Activated CD8-positive, alpha-beta memory T cell treated with anti-CD3 and anti-CD28 coated beads for 4 hours (primary cell): ENCODE measurements around the gene DBN1.
"Not testable (repeated sequence)": the region's sequence is repeated elsewhere in the genome, so short reads cannot be mapped to it uniquely, and the experiment has no call there.

ENCODE experiments used
- DNase-seq, 2 donors: peaks; one replicate each; pipeline ENCODE4 v3.0.0-alpha.2; 2020; ENCODE audit warnings: low read depth in 2 of 2

The DBN1 gene

DNA sequence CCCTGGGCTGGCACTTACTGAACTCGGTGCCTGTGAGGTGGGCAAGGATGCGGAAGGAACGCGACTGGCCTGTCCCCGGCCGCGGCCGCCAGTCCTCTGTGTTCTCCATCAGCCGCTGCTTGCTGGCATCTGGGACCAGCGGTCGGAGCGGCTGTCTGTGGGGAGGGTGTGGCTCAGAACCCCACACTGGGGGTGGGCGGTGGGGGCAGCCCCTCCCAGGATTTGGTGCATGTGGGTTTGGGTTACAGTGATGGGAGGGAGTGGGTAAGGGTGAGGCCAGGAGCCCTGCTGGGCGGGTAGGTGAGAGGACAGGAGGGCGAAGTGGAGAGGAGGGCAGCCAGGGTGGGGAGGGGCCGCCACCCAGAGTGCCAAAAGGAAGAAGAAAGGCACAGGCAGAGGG is 17.6 kb upstream of the DBN1 start:
- DNase-seq = no peak

DNA sequence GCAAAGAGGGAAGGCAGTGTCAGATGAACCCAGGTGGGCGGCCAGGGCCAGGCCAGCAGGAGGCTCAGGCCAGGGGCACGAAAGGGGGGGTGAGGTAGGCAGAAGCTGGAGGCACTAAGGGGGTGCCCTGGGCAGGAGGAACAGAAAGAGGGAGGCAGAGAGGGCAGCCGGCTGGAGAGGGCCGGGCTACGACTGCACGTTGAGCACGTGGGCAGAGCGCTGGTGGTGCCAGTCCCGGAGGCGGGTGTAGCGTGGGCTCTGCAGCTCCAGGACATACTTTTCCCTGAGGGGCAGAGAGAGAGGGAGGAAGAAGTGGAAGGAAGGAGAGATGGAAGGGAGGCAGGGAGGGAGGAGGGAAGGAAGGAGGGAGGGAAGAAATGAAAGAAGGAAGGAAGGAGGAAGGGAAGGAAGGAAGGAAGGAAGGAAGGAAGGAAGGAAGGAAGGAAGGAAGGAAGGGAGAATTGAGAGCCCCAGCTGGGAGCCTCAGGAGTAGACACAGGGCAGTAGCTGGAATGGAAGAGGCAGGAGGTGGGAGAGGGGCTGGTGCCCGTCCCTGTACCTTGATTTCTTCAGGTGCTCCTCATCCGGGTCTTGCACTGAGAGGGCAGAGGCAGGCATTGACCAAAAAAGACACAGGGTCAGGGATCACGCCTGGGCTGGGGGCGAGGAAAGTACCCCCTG is 17.0 kb upstream of the DBN1 start:
- no peak for DNase-seq

DNA sequence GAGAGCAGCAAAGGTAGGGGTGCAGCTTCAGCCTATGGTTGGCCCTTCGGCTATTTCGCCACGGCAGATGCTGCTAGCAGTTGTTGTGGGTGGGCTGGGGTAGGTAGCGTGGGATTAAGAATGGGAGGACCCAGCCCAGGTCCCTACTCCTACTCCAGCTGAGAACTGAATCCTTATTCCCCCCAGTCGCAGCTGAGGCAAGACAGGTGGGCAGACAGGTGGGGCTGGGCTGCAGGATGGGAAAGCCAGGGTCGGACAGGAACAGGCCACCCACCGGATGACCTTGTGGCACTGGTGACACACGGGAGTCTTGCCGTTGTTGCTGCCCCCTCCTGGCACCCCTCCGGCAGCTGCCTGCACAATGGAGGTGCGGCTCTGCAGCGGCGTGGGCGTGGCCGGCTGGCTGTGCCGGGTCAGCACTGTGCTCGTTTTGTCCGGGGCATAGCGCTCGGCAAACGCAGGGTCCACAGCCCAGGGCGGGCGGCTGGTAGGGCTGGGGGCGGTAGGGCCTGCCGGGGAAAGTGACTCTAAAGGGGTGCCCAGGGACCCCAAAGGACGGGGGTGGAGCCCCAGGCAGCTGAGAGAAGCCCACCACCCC is 15.8 kb upstream of the DBN1 start:
- DNase-seq = no peak

DNA sequence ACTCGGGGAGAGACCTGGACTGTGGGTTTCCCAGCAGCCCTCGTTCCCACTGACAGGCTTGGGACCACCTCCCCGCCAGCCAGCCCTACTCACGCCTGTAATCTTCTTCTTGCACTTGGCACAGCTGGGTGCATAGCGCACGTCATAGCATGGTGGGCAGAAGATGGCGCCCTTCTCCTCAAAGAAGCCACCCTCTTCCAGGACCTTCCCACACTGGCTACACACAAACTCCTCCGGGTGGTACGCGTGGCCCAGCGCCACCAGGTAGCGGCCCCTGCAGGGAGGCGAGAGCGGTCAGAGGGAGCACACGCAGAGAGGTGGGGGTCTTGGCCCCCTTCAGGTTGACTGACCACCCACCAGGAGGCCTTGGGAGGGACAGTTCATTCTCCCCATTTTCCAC is 14.5 kb upstream of the DBN1 start:
- no peak for DNase-seq

DNA sequence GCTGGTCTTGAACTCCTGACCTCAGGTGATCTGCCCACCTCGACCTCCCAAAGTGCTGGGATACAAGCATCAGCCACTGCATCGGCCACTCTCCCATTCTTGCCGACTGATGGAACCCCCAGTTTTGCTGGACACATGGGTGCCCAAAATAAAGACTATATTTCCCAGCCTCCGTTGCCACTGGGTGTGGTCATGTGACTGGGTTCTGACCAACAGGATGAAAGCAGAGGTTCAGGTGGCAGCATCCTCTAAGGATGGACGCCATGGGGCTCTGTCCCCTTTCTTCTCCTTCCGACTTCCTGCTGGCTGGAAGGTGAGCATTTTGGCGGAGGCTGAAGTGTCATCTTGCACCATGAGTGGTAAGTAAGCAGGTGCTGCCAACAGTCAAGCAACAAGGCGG is 13.7 kb upstream of the DBN1 start:
- no peak for DNase-seq

DNA sequence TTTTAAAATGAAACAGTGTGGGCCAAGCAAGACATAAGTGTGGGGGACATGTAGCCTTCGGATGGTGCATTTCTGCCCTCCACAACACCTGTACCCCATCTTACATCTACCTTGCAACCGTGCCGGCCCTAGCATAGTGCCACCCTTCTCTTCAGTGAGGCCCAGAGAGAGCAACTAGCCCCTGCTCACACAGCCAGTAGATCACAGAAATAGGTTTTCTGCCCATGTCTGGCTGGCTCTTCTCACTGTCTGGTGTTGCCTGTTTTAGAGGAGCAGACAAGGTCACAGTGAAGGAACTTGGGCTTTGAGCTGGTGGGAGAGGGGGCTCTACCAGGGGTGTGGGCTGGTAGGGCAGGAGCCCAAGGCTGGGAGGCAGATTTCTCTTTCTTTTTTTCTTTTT is 12.8 kb upstream of the DBN1 start:
- no peak for DNase-seq

DNA sequence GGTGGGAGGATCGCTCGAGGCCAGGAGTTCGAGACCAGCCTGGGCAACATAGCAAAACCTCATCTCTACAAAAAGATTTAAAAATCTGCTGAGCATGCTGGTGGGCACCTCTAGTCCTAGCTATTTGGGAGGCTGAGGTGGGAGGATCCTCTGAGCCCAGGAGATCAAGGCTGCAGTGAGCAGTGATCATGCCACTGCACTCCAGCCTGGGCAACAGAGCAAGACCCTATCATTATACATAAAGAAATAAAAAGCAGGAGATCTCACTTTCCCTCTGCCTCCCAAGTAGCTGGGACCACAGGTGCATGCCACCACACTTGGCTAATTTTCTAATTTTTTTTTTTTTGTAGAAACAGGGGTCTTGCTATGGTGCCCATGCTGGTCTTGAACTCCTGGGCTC is 12.3 kb upstream of the DBN1 start:
- DNase-seq = not testable (repeated sequence)

DNA sequence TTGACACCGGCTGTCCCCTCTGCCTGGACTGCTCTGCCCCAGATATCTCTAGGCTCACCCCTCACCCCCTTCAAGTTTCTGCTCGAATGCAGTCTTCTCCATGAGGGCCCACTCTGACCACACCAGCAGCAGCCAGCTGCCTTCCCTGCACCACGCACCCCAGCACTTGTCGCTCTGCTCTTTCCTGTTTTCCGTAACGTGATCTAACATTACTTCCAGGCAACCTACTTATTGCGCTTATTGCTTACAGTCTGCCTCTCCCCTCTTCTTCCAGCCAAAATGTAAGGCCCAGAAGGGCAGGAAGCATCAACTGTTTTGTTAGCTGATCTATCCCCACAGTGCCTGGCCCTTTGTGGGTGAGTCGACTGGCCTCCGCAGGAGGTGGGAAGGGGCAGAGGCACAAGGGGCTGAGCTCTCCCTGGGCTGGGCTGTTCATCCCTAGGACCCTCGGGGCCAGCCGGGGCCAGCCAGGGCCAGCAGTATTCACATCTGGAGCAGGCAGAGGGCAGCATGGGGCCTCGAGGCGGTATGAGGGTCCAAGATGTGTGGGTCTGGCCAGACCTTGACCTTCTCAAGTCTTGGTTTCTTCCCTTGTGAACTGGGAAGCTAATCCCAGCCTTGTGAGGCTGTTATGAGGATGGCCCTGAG is 11.6 kb upstream of the DBN1 start:
- no peak for DNase-seq

DNA sequence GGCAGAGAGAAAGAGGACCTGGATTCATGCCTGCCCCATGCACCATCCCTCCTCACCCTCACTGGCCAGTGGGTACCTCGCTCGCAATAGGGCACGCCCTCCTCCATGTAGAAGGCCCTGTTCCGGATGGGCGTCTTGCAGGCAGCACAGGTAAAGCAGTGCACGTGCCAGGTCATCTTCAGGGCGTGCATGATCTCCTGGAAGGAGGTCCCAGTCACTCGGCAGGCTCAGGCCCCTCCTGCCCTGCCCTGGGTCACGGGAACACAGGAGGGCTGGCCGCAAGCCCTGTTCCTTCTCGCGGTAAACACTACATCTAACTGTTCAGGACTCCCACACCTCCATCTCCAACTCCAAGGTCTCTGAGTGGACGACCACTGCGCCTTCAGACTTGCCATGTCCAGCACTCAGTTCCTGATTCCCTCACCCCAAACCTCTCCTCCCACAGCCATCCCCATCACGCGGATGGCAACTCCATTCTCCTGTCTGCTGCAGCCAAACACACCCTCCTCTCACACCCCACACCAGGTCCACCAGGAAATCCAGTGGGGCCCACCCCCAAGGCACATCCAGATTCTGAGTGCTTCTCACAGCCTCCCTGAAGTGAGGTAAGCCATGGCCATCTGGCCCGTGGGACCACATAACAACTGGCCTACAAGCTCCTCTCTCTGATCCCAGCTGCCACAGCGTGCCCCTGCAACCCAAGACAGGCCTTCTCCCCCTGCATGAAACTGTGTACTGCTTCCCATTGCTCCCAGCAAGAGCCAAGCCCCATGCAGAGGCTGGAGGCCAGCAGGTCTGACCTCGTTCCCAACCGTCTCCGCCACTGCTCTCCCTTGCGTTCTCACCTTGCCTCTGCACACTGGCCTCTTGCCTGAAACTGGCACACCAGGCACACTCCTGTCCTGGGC is 10.8 kb upstream of the DBN1 start:
- DNase-seq = no peak

DNA sequence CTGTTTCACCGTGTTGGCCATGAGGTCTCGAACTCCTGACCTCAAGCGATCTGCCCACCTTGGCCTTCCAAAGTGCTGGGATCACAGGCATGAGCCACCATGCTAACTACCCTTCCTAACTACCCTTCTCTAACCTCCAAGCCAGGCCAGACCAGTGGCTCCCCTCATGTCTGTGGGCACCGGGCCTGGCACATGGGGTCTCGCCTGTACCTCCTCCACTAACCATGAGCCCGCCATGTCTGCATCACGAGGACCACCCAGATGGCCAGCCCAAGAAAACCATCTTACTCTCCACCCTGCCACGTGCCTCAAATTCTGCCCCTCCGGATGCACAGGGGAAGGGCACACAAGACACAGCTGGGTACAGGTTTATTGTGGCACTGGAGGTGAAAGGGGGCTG is 9.6 kb upstream of the DBN1 start:
- no peak for DNase-seq

DNA sequence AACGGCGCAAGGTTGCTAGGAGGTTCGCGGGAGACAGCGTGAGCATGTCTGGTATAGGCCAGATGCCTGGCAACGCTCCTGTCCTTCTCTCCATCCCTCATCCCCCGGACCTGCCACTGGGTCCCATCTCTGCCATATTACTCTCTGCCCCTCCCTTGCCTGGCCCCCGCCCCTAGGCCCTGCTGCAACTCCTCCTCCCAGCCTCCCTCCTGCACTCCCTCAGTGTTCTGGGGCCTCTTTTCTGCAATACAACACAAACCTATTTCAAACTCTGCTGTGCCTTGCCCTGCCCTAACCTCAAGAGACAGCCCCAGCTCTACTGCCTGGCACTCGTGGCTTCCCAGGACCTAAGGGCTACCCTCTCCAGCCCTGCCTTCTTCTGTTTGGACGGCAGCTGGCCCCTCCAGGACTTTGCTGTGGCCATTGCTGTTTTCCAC is 8.9 kb upstream of the DBN1 start:
- no peak for DNase-seq

DNA sequence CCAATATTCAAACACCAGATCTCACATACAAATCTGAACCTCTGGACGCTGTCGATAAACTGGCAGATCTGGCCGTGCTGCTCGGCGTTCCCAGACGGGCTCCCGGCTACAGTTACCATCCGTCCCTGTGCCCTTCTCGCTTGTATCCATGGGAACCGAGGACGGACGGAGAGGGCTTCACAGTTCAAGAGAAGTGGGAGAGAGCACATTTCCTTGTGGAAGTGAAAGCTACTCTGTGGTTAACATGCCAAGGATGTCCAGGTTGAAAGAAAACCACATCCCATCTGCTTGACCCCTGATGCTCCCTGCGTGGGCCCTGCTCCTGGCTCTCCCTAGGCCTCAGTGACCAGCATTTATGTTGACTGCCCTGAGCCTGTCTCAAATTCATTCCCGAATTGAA is 6.3 kb upstream of the DBN1 start:
- no peak for DNase-seq

DNA sequence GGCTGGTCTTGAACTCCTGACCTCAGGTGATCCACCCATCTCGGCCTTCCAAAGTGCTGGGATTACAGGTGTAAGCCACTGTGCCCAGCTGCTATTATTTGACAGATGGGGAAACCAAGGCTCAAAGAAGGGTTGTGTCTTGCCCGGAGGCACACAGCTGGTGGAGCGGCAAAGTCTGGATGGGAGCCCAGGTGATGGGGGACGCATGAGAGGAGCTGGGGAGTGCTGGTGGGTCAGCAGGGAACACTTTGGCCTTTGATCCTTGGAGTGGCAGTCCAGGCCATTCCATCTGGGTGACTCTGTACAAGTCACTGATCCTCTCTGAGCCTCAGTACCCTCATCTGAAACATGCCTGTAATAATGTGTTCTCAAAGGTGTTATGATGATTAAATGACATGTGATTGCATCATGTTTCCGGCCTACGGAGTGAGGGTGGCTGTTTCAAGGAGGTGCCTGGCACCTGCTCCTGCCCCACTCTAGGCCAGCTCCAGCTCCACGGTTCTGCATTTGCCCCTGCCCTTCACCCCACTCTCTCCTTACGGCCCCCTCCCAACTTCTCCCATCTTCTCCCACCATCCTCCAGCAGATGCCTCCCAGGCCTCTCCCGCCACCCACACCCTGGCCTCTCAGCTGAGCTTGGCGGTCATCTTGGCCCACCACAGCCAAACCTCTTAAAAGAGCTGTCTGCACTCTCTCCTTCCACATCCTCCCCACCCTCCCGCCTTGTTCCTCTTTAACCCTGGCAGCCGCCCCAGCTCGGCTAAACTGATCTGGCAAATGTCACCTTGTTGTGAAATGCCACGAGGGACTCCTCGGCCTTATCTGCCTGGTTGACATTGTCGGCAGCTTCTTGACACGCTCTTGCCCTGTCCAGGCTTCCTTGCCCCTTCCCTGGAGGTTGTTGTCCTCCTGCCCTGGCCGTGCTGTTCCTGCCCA is 5.5 kb upstream of the DBN1 start:
- DNase-seq = no peak

DNA sequence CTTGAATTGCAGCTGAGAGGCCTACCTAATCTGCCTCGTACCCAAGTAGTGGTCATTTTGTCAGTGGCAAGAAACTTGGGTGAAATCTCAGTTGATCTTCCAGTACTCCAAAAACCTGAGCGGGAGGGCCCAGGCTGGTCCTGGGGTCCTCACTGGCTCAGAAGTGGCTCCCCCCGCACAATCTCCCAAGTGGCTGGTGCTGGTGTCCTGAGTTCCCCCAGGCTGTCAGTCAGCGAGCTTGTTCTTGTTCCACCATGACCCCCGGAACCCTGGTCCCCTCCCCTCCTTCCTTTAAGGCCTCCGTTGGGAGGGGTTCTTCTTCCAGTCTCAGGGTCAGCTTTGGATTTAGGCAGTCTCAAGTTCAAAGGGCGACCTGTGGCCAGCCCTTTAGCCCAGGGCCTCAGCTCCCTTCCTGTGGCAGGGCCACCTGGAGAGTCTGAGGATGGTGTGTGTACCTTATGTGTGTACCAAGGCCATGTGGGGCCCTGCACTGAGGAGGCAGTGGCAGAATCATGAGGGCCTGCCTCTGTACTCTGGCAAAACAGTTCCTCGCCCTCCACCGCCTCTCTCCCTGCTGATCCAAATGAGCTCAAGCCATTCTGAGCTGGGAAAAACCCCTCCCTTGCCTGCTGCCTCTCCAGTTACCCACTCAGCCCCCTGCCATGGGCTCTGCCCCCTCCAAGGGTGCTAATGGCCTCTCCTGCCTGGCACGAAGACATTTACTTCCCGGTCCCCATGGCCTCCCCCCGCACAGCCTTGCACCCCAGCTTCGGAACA is 4.5 kb upstream of the DBN1 start:
- DNase-seq = no peak

DNA sequence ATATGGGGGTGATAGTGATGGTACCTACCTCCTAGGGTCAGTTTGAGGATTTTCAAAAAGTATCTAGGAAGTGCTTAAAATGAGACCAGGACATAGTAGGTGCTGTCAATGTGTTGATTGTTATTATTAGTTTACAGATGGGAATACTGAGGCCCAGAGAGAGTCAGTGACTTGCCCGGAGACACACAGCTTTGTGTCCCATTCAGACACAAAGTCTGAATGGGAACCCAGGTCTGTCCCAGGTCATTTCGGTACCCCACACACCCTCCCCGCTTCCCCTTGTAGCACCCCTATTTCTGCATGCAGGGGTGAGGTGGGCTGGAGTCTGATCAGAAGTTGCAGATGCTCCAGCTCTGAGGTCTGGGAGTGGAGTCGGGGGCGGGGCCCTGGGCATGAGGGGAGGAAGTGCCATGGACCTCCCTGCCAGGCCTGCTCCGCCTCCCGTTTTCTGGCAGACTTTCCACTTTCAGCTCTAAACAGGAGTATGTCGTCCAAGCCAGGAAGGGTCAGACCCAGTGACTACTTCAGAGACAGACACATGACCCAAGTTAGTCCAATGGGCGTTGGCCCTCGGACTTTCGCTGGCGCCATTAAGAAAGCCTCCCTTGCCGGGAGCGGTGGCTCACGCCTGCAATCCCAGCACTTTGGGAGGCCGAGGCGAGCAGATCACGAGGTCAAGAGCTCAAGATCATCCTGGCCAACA is 3.2 kb upstream of the DBN1 start:
- DNase-seq = no peak

DNA sequence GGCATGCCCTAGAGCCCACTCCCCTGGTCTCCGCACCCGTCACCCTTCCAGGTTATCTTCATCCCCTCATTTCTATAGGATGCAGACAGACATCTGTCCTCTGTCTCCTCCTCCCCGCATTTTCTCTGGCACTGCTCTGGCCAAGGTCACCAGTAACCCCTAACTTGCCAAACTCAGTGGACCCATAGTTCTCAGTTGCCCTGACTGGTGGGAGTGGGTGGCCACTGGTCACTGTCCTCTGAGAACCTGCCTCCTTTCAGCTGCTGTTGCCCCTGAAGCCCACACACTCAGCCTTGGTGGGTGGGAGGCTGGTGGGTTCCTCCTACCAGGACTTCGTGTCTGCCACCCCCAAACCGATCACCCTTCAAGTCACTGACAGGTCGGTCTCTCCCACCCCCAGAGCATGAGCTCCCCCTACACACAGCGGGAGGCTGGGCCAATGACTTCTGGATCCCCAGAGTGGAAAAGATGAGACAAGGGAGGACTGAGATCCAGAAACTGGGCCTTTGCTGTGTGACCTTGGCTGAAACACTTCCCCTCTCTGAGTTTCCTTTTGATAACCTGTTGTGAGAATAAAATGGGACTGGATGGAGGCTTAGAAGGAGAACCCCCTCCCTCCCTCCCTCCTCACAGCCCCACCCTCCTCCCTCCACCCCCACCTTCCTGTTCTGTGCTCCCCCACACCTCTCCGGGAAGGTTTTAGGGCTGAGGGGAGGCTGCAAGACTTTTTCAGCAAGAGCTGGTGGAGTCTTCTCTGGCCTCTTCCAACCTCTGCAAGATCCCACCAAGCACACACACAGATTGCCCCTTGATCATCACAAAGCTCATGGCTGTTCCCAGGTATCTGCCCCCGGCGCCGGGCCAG is 2.4 kb upstream of the DBN1 start:
- DNase-seq = no peak

DNA sequence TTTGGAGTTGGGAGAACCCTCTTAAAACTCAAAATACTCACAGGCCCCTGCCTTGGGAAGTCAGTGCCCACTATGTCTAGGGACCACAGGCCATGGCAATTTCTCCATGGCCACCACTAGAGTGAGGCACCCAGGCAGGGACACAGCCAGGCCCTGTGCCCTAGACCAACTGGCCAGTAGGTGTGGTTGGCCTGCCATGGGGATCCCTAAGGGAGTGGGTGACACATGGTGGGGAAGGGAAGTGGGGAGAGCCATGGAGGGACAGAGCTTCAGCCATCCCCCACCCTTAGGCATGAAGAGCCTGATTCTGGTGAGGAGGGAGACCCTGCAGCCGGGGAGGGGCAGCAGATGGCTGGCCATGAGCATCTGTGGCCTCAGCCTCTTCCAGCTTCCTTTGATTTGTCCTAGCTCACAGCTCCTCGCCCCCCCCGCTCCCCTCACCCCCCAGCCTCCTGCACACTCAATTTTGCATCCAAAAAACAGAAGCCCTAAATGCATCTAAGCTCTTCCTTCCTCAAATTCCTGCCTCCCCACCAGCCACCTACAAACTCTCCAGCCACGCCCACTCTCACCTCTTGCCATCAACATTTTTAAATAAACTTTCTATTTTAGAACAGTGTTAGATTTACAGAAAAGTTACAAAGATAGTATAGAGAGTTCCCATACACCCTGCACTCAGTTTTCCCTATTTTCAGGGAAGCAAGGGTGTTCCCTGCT is 1.6 kb upstream of the DBN1 start:
- DNase-seq = no peak

DNA sequence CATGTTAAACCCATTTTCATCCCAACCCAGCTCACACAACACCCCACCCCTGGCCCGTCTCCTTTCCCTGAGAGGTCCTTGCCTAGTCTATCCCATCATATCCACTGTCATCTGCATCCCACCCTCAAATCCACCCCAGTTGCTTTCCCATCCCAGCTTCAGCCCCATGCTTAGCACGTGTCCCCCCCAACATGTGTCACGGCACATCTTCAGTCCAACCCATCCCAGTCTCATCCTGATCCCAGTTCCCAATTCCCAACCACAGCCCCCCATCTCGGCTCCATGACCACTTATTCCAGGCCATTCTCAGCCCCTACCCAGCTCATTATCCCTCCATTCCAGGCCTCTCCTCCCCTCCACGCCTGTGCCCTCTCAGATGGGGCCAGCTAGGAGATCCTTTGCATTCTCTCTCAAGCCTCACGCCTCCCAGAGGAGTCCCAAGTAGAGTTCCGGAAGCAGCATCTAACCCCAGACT is 605 bp upstream of the DBN1 start:
- no peak for DNase-seq
